Esophagus muscularis mucosa (tissue), 4 donors: ENCODE measurements around the gene TENM3. TPM values are rescaled to one million over a fixed set of nuclear protein-coding genes. Genes with fewer than 3 reads are reported as not detected.
A peak's percentile ranks its signal among the peaks of the same experiment; 100 is the strongest.

Experiments
- DNase-seq: peaks from one replicate; pipeline ENCODE4 v3.0.0-alpha.2; 2017; ENCODE audit errors: extremely low spot score
- H3K27ac ChIP-seq, 4 donors: fragments of 200-600 bp; sonication (generic); replicated peaks in 1 of 4; 1 replicate in 3 of 4; 2 replicates in 1 of 4; pipeline ENCODE4 v1.5.1; 2016 to 2019; ENCODE audit warnings: mild to moderate bottlenecking in 1 of 4
- H3K27me3 ChIP-seq, 4 donors: fragments of 200-600 bp; sonication (generic); one replicate each; pipeline versions ENCODE4 v1.5.1 to v1.6.0; 2016 to 2019
- H3K36me3 ChIP-seq, 4 donors: fragments of 200-600 bp; sonication (generic); one replicate each; pipeline ENCODE4 v1.5.1; 2016 to 2019
- H3K4me1 ChIP-seq, 4 donors: fragments of 200-600 bp; sonication (generic); one replicate each; pipeline ENCODE4 v1.5.1; 2016 to 2019
- H3K4me3 ChIP-seq, 4 donors: fragments of 200-600 bp; sonication (generic); 1 replicate in 2 of 4; 2 replicates in 2 of 4; pipeline ENCODE4 v1.5.1; 2016 to 2019; ENCODE audit warnings: mild to moderate bottlenecking in 4 of 4, moderate library complexity in 1 of 4
- H3K9me3 ChIP-seq, 4 donors: fragments of 200-600 bp; sonication (generic); 1 replicate in 3 of 4; 2 replicates in 1 of 4; pipeline ENCODE4 v1.5.1; 2016 to 2019
- CTCF ChIP-seq, 3 experiments: fragments of 200-600 bp in 2 of 3; fragments of 450-650 bp in 1 of 3; sonication (generic) in 2 of 3; IDR thresholded peaks; one replicate each; pipeline ENCODE4 v1.5.1; 2017 to 2019; ENCODE audit warnings: antibody characterized with exemption in 3 of 3, mild to moderate bottlenecking in 2 of 3, moderate library complexity in 1 of 3
- EP300 ChIP-seq: sonication (generic); formaldehyde crosslinking; IDR thresholded peaks from one replicate; pipeline ENCODE4 v1.6.1; 2017; ENCODE audit warnings: antibody characterized with exemption
- POLR2A ChIP-seq: fragments of 450-650 bp; IDR thresholded peaks from one replicate; pipeline ENCODE4 v1.6.1; 2017; ENCODE audit warnings: antibody characterized with exemption, moderate library complexity, mild to moderate bottlenecking, low read depth
- POLR2AphosphoS5 ChIP-seq, 2 donors: sonication (generic); formaldehyde crosslinking; IDR thresholded peaks; one replicate each; pipeline ENCODE4 v1.6.1; 2017; ENCODE audit warnings: antibody characterized with exemption in 2 of 2
- WGBS: methylation state at CpG from one replicate; pipeline ENCODE4 v1.1.5; 2018; 5-methylcytosine and 5-hydroxymethylcytosine counted together
- intact Hi-C: fragments of 100-400 bp; cut with DNase I; formaldehyde crosslinking; loops from one replicate; pipeline ENCODE4 v1.15.1; 2023
- total RNA-seq, 4 donors: library from RNA; depleted of rRNA; stranded (reverse); fragments of >200 nt; gene quantifications; one replicate each; pipeline versions ENCODE4 v1.1.0 to v1.2.1, GENCODE V29; 2016

TENM3 gene
- total RNA-seq, 4 donors from 2014 or later: 16.2 to 30.5 (median 28.3) TPM

GRCh38 chr4:182475539-182475938 lies 232.3 kb downstream of the TENM3 start:
- Histone ChIP-seq H3K4me3 (no peak overlapping the region), H3K27me3 (no peaks in the 10 kb centered on the region), H3K4me1 (no peaks in the 10 kb centered on the region), H3K36me3 (no peaks in the 10 kb centered on the region), H3K27ac (no peak overlapping the region), H3K9me3 (no peaks in the 10 kb centered on the region)
- intact Hi-C loops: loop anchor here (5.0 kb wide), 1 partner anchor 327 kb away; no protein-coding TSS in a partner anchor
- WGBS: 62% methylated on average over 2 of the region's 2 CpGs
- DNase-seq: no peak
- no peak for TF ChIP-seq CTCF (IDR thresholded peaks at IDR 0.05)
- no peak for TF ChIP-seq POLR2AphosphoS5 (IDR thresholded peaks at IDR 0.05)
- no peak for TF ChIP-seq EP300
- TF ChIP-seq POLR2A: no peak

GRCh38 chr4:182478475-182478874 lies 235.3 kb downstream of the TENM3 start:
- Histone ChIP-seq H3K4me1 (no peaks in the 10 kb centered on the region), H3K9me3 (no peaks in the 10 kb centered on the region), H3K36me3 (no peaks in the 10 kb centered on the region), H3K27ac (no peak overlapping the region), H3K27me3 (no peaks in the 10 kb centered on the region), H3K4me3 (no peak overlapping the region)
- intact Hi-C loops: loop anchor here (5.0 kb wide), 1 partner anchor 324 kb away; no protein-coding TSS in a partner anchor
- no peak for TF ChIP-seq EP300
- TF ChIP-seq CTCF (IDR thresholded peaks at IDR 0.05): peak; percentile 52 to 70 (median 67)
- WGBS: 3% methylated on average over 1 of the region's 1 CpG
- no peak for DNase-seq

GRCh38 chr4:182483685-182484084 lies 240.5 kb downstream of the TENM3 start:
- Histone ChIP-seq H3K9me3 (no peaks in the 10 kb centered on the region), H3K27ac (no peak overlapping the region), H3K36me3 (no peaks in the 10 kb centered on the region), H3K4me1 (no peaks in the 10 kb centered on the region), H3K4me3 (no peak overlapping the region), H3K27me3 (no peaks in the 10 kb centered on the region)
- WGBS: 82% methylated on average over 6 of the region's 6 CpGs
- DNase-seq: no peak
- intact Hi-C loops: no loop called here
- no peak for TF ChIP-seq POLR2A
- no peak for TF ChIP-seq CTCF (IDR thresholded peaks at IDR 0.05)
- no peak for TF ChIP-seq POLR2AphosphoS5 (IDR thresholded peaks at IDR 0.05)
- TF ChIP-seq EP300: no peak

- Histone ChIP-seq H3K4me3 (no peak overlapping the region), H3K27me3 (no peaks in the 10 kb centered on the region), H3K4me1 (peaks cover 0 to 5% (median 3%) of the 10 kb centered on the region in 4 donors), H3K9me3 (no peaks in the 10 kb centered on the region), H3K36me3 (no peaks in the 10 kb centered on the region), H3K27ac (no peak overlapping the region)
- no peak for TF ChIP-seq CTCF (IDR thresholded peaks at IDR 0.05)
- TF ChIP-seq POLR2AphosphoS5 (IDR thresholded peaks at IDR 0.05): no peak
- TF ChIP-seq POLR2A: no peak
- no peak for TF ChIP-seq EP300
- intact Hi-C loops: no loop called here
- DNase-seq: no peak
- WGBS: 89% methylated on average over 7 of the region's 7 CpGs
These were observed 243.7 kb downstream of the TENM3 start for GRCh38 chr4:182486881-182487280.

GRCh38 chr4:182488896-182489295 lies 245.7 kb downstream of the TENM3 start:
- Histone ChIP-seq H3K27ac (no peak overlapping the region), H3K36me3 (no peaks in the 10 kb centered on the region), H3K9me3 (no peaks in the 10 kb centered on the region), H3K27me3 (no peaks in the 10 kb centered on the region), H3K4me3 (no peak overlapping the region), H3K4me1 (peaks cover 8 to 22% (median 19%) of the 10 kb centered on the region in 4 donors)
- WGBS: 71% methylated on average over 2 of the region's 2 CpGs
- intact Hi-C loops: no loop called here
- TF ChIP-seq POLR2AphosphoS5 (IDR thresholded peaks at IDR 0.05): no peak
- TF ChIP-seq CTCF (IDR thresholded peaks at IDR 0.05): no peak
- TF ChIP-seq POLR2A: no peak
- TF ChIP-seq EP300: no peak
- no peak for DNase-seq
